ENCODE measurements around the gene MMAB. TPM values are rescaled to one million over a fixed set of nuclear protein-coding genes. Genes with fewer than 3 reads are reported as not detected.

MMAB gene
- total RNA-seq, 1 donor, result 5.2 TPM

GRCh38 chr12:109513051-109513450 is 60.3 kb downstream of the MMAB start:
- H3K4me1 ChIP-seq (ENCODE audit: insufficient read depth, low read length), result no peaks in the 10 kb centered on the region
- no peak overlapping the region for H3K4me3 ChIP-seq (ENCODE audit: low read length)
- H3K27me3 ChIP-seq (ENCODE audit: insufficient read depth, low read length), result no peaks in the 10 kb centered on the region
- H3K9me3 ChIP-seq (ENCODE audit: low read depth, low read length), result no peaks in the 10 kb centered on the region

- H3K9me3 ChIP-seq (ENCODE audit: low read depth, low read length), result no peaks in the 10 kb centered on the region
- H3K27me3 ChIP-seq (ENCODE audit: insufficient read depth, low read length), result no peaks in the 10 kb centered on the region
- H3K4me1 ChIP-seq (ENCODE audit: insufficient read depth, low read length), result no peaks in the 10 kb centered on the region
- no peak overlapping the region for H3K4me3 ChIP-seq (ENCODE audit: low read length)
These were observed 60.7 kb downstream of the MMAB start for GRCh38 chr12:109512608-109513007.

- H3K9me3 ChIP-seq (ENCODE audit: low read depth, low read length), result no peaks in the 10 kb centered on the region
- H3K4me1 ChIP-seq (ENCODE audit: insufficient read depth, low read length), result no peaks in the 10 kb centered on the region
- H3K27me3 ChIP-seq (ENCODE audit: insufficient read depth, low read length), result no peaks in the 10 kb centered on the region
- no peak overlapping the region for H3K4me3 ChIP-seq (ENCODE audit: low read length)
These were observed 63.1 kb downstream of the MMAB start for GRCh38 chr12:109510196-109510595.

GRCh38 chr12:109504068-109504467 is 69.2 kb downstream of the MMAB start:
- Histone ChIP-seq H3K27me3 (ENCODE audit: insufficient read depth, low read length) (no peaks in the 10 kb centered on the region), H3K4me1 (ENCODE audit: insufficient read depth, low read length) (no peaks in the 10 kb centered on the region), H3K9me3 (ENCODE audit: low read depth, low read length) (no peaks in the 10 kb centered on the region), H3K4me3 (ENCODE audit: low read length) (no peak overlapping the region)

Other genes with a start within 250 kb of the MMAB start
- under 0.01 TPM for gene MYO1H, start 225.6 kb downstream of the MMAB start, total RNA-seq
- gene KCTD10, start 96.2 kb downstream of the MMAB start, total RNA-seq, result 39.3 TPM
- 14.8 TPM for gene UBE3B, start 95.9 kb downstream of the MMAB start, total RNA-seq
- 3.9 TPM for gene MVK, start 290 bp upstream of the MMAB start, total RNA-seq
- gene FAM222A, start 140.3 kb upstream of the MMAB start, total RNA-seq, result 1.0 TPM